GM12878 (cell line): ENCODE data around the gene ARID4B.

ENCODE experiments used
- CTCF ChIP-seq, 3 experiments: IDR thresholded peaks in 2 of 3; conservative IDR thresholded peaks in 1 of 3; 2 replicates each; pipeline ENCODE4 v1.5.1; 2011; ENCODE audit warnings: low read depth in 3 of 3, low read length in 3 of 3, mild to moderate bottlenecking in 3 of 3, control low read depth in 2 of 3, moderate library complexity in 2 of 3, inconsistent platforms in 1 of 3, mixed read lengths in 1 of 3; ENCODE audit not compliant: control insufficient read depth in 2 of 3, insufficient read depth in 1 of 3; ENCODE audit errors: extremely low read depth in 1 of 3
- MTA2 ChIP-seq: fragments of 450-650 bp; IDR thresholded peaks from 2 replicates; pipeline ENCODE4 v1.6.1; 2016; ENCODE audit warnings: low read depth, mild to moderate bottlenecking, moderate library complexity
- MXI1 ChIP-seq: fragments of 150-350 bp; IDR thresholded peaks from 2 replicates; pipeline ENCODE4 v1.6.1; 2011; ENCODE audit warnings: low read depth, mild to moderate bottlenecking, inconsistent platforms, low read length, improper control_type of control experiment
- NR2C2 ChIP-seq: IDR thresholded peaks from 2 replicates; pipeline ENCODE4 v1.6.1; 2011; ENCODE audit warnings: borderline replicate concordance, low read depth; ENCODE audit not compliant: control insufficient read depth, insufficient read length
- POLR2A ChIP-seq: IDR thresholded peaks from 2 replicates; pipeline ENCODE4 v1.6.1; 2011; ENCODE audit warnings: low read depth, mild to moderate bottlenecking, low read length
- REST ChIP-seq: IDR thresholded peaks from 2 replicates; pipeline ENCODE4 v1.6.1; 2012; ENCODE audit warnings: mild to moderate bottlenecking, low read depth, low read length
- SREBF2 ChIP-seq: IDR thresholded peaks from 2 replicates; pipeline ENCODE4 v1.6.1; 2012; ENCODE audit warnings: mild to moderate bottlenecking, low read length
- YY1 ChIP-seq: IDR thresholded peaks from 2 replicates; pipeline ENCODE4 v1.6.1; 2011; ENCODE audit warnings: low read depth, mild to moderate bottlenecking, low read length
- ZNF217 ChIP-seq: fragments of 450-650 bp; IDR thresholded peaks from 2 replicates; pipeline ENCODE4 v1.6.1; 2017; ENCODE audit warnings: antibody characterized with exemption, mild to moderate bottlenecking

GRCh38 chr1:235160383-235160956, 167.5 kb downstream of the ARID4B start:
- TF ChIP-seq MXI1 (no peak), POLR2A (no peak), SREBF2 (no peak), ZNF217 (no peak), NR2C2 (no peak), REST (no peak), YY1 (no peak), MTA2 (0 out of 2 replicates have a peak, but pooled peaks have one; percentile 10), CTCF (IDR thresholded peaks at IDR 0.05 in 2 of 3, conservative IDR thresholded peaks at IDR 0.05 in 1 of 3; ENCODE audit: control insufficient read depth in 2 of 3, extremely low read depth in 1 of 3, insufficient read depth in 1 of 3, low read depth in 3 of 3, low read length in 3 of 3) (no peak)
